22Rv1 (cell line): ENCODE results near the gene CRYAB.

Experiments
- ZFX ChIP-seq: fragments of 450-650 bp; IDR thresholded peaks from 2 replicates; pipeline ENCODE4 v1.6.1; 2017; ENCODE audit warnings: antibody characterized with exemption, borderline replicate concordance
- TF ChIP-seq, protein P1 (sequence below): fragments of 450-650 bp; IDR thresholded peaks from 2 replicates; pipeline ENCODE4 v1.5.1; 2017; ENCODE audit warnings: mild to moderate bottlenecking

DNA sequence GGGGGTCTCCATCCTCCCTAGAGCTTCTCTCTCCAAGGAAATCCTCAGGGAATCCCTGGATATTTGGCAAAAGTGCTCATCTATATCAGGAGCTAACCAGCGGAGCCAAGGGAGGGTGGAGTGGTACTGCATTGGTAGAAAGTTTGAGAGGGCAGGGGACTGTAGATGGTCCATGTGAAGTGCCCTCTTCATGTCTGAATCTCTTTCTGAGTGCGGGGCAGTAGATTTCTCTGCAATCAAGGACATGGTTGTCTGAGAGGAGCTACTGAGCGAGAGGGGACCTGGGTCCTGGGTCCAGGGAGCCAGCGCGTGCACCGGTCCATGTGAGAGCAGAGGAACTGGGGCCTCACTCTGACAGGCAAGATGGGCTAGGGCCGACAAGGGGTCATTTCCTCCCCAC lies 26.3 kb upstream of the CRYAB start:
- TF ChIP-seq, protein P1, sequence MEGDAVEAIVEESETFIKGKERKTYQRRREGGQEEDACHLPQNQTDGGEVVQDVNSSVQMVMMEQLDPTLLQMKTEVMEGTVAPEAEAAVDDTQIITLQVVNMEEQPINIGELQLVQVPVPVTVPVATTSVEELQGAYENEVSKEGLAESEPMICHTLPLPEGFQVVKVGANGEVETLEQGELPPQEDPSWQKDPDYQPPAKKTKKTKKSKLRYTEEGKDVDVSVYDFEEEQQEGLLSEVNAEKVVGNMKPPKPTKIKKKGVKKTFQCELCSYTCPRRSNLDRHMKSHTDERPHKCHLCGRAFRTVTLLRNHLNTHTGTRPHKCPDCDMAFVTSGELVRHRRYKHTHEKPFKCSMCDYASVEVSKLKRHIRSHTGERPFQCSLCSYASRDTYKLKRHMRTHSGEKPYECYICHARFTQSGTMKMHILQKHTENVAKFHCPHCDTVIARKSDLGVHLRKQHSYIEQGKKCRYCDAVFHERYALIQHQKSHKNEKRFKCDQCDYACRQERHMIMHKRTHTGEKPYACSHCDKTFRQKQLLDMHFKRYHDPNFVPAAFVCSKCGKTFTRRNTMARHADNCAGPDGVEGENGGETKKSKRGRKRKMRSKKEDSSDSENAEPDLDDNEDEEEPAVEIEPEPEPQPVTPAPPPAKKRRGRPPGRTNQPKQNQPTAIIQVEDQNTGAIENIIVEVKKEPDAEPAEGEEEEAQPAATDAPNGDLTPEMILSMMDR = no peak
- no peak for TF ChIP-seq ZFX
